Measurements from ENCODE around the gene WDR12. TPM values are rescaled to one million over a fixed set of nuclear protein-coding genes. Genes with fewer than 3 reads are reported as not detected.

Gene WDR12
- total and polyA plus RNA-seq, 7 donors, result 21.9 to 69.8 (median 39.3) TPM

DNA sequence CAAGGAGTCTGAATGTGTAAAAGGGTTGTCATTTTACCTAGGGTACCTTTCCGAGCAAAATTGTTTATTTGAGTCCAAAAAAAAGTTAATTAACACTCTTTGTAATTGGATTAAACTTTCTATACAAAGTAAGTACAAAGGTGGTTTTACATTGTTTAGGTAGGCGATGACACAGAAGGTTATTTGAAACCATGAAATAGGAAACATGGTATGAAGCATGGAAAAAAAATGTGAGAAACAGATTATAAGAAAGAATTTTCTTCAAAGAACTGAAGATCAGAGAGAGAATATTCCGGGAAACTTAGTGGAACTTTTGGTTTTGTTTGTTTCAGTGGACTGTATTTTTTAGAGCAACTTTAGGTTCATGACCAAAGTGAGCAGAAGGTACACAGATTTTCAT, 33.3 kb upstream of the WDR12 start:
- DNase-seq, result no peak
- TF ChIP-seq, protein P1, sequence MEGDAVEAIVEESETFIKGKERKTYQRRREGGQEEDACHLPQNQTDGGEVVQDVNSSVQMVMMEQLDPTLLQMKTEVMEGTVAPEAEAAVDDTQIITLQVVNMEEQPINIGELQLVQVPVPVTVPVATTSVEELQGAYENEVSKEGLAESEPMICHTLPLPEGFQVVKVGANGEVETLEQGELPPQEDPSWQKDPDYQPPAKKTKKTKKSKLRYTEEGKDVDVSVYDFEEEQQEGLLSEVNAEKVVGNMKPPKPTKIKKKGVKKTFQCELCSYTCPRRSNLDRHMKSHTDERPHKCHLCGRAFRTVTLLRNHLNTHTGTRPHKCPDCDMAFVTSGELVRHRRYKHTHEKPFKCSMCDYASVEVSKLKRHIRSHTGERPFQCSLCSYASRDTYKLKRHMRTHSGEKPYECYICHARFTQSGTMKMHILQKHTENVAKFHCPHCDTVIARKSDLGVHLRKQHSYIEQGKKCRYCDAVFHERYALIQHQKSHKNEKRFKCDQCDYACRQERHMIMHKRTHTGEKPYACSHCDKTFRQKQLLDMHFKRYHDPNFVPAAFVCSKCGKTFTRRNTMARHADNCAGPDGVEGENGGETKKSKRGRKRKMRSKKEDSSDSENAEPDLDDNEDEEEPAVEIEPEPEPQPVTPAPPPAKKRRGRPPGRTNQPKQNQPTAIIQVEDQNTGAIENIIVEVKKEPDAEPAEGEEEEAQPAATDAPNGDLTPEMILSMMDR (IDR thresholded peaks at IDR 0.05), result no peak
- Histone ChIP-seq H3K27me3 (ENCODE audit: insufficient read depth in 3 of 3, low read length in 2 of 3) (no peaks in the 10 kb centered on the region), H3K9me3 (peaks cover 19% of the 10 kb centered on the region), H3K4me1 (no peaks in the 10 kb centered on the region), H3K4me3 (no peak overlapping the region), H3K27ac (no peak overlapping the region), H3K36me3 (ENCODE audit: insufficient read depth in 1 of 2, low read depth in 1 of 2) (peaks cover 0 to 45% of the 10 kb centered on the region in 2 donors)
- WGBS, 3 donors, result 88 to 94% (median 92%) methylated on average over 3 of the region's 3 CpGs
- intact Hi-C loops (cut with DNase I), result no loop called here
- ATAC-seq, result no peak

DNA sequence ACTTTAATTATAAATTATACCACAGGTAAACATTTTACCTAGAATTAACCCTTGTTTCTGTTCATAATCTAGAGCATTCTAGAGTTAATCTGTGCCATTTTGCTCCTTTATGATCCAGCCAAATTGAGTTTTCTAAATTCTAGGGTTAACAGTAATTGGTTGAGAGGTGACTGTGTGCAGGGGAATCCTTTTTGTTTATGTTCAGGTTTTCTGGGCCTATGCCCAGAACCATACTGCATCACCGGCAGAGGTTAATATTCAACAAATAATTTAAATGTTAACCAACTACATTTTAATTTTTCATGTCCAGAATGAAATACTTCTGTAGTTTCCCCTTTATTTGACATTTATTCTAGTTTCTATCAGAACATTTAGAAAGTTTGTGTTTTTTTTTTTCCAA, 32.9 kb upstream of the WDR12 start:
- intact Hi-C loops (cut with DNase I), result no loop called here
- Histone ChIP-seq H3K4me1 (no peaks in the 10 kb centered on the region), H3K36me3 (ENCODE audit: insufficient read depth in 1 of 2, low read depth in 1 of 2) (peaks cover 0 to 49% of the 10 kb centered on the region in 2 donors), H3K9me3 (peaks cover 19% of the 10 kb centered on the region), H3K4me3 (no peak overlapping the region), H3K27me3 (ENCODE audit: insufficient read depth in 3 of 3, low read length in 2 of 3) (no peaks in the 10 kb centered on the region), H3K27ac (no peak overlapping the region)
- WGBS, 3 donors, result 87 to 95% (median 93%) methylated on average over 1 of the region's 1 CpG
- TF ChIP-seq, protein P1 (IDR thresholded peaks at IDR 0.05), result no peak
- ATAC-seq (no peak), DNase-seq (no peak)

DNA sequence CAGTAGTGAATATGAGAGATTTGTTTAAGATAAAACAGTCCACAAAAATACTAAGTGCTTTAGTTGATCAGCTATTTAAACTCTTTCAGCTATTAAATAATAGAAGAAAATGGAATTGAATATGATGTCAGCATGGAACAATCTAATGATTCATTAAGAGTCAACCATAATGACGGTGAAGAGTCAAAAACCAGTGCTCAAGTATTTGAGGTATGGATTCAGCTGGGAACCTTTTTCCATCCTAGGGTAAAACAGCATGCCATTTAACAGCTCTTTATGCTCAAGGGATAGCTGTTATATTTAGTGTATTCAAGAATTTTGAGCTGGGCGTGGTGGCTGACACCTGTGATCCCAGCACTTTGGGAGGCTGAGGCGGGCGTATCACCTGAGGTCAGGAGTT, 30.3 kb upstream of the WDR12 start:
- no peaks in the 10 kb centered on the region for H3K4me1 ChIP-seq
- intact Hi-C loops (cut with DNase I), result no loop called here

DNA sequence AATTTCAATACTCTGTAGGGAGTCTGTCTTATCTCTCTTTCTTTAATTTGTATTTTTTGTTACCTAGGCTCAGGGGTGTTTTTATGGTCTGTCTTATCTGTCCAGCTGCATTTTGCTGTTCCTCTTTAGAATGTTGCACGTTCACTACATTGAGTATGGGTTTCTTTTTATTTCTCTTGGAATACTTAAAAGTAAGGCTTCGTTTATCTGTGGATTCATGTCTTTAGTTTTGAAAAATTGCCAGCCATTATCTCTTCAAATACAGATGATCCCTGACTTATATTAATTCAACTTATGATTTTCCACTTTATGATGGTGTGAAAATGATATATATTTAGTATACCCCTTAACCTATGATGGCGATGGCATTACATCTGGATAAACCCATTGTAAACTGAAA, 27.5 kb upstream of the WDR12 start:
- intact Hi-C loops (cut with DNase I), result no loop called here
- ATAC-seq, result no peak
- no peak for DNase-seq
- H3K27me3 ChIP-seq (ENCODE audit: insufficient read depth in 3 of 3, low read length in 2 of 3), result no peaks in the 10 kb centered on the region
- H3K36me3 ChIP-seq (ENCODE audit: insufficient read depth in 1 of 2, low read depth in 1 of 2), result peaks cover 0 to 40% of the 10 kb centered on the region in 2 donors
- TF ChIP-seq, protein P1 (IDR thresholded peaks at IDR 0.05), result no peak
- no peaks in the 10 kb centered on the region for H3K9me3 ChIP-seq
- no peak overlapping the region for H3K4me3 ChIP-seq
- H3K4me1 ChIP-seq, result no peaks in the 10 kb centered on the region
- no peak overlapping the region for H3K27ac ChIP-seq
- 93 to 96% (median 95%) methylated on average over 3 of the region's 3 CpGs for WGBS, 3 donors

More for the DNA sequence above, 30.3 kb upstream of the WDR12 start:
- no peak for ATAC-seq
- Histone ChIP-seq H3K27ac (no peak overlapping the region), H3K4me3 (no peak overlapping the region), H3K9me3 (peaks cover 8% of the 10 kb centered on the region), H3K27me3 (ENCODE audit: insufficient read depth in 3 of 3, low read length in 2 of 3) (no peaks in the 10 kb centered on the region), H3K36me3 (ENCODE audit: insufficient read depth in 1 of 2, low read depth in 1 of 2) (peaks cover 0 to 55% of the 10 kb centered on the region in 2 donors)
- no peak for DNase-seq
- TF ChIP-seq, protein P1 (IDR thresholded peaks at IDR 0.05), result no peak
- WGBS, 3 donors, result 94 to 99% (median 96%) methylated on average over 4 of the region's 4 CpGs

DNA sequence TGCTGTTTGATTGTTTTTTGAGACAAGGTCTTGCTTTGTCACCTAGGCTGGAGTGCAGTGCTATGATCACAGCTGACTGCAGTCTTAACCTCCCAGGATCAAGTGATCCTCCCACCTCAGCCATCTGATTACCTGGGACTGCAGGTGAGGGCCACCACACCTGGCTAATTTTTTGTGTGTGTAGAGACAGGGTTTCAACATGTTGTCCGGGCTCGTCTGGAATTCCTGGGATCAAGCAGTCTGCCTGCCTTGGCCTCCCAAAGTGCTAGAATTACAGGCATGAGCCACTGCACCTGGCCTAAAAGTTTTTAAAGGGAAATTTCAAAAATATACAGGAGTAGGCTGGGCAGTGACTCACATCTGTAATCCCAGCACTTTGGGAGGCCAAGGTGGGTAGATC, 23.0 kb upstream of the WDR12 start:
- ATAC-seq, result no peak
- TF ChIP-seq, protein P1 (IDR thresholded peaks at IDR 0.05), result no peak

More for the DNA sequence above, 23.0 kb upstream of the WDR12 start:
- no peaks in the 10 kb centered on the region for H3K9me3 ChIP-seq
- DNase-seq, result no peak
- no peaks in the 10 kb centered on the region for H3K27me3 ChIP-seq (ENCODE audit: insufficient read depth in 3 of 3, low read length in 2 of 3)
- H3K4me3 ChIP-seq, result no peak overlapping the region
- H3K27ac ChIP-seq, result no peak overlapping the region
- intact Hi-C loops (cut with DNase I), result no loop called here
- H3K4me1 ChIP-seq, result no peaks in the 10 kb centered on the region
- H3K36me3 ChIP-seq (ENCODE audit: insufficient read depth in 1 of 2, low read depth in 1 of 2), result peaks cover 0 to 17% of the 10 kb centered on the region in 2 donors
- WGBS, 3 donors, result 88 to 93% (median 90%) methylated on average over 2 of the region's 2 CpGs
